HepG2 (cell line): ENCODE results near the gene UBXN6. TPM values are rescaled to one million over a fixed set of nuclear protein-coding genes. Genes with fewer than 3 reads are reported as not detected.

Source experiments
- BHLHE40 ChIP-seq: IDR thresholded peaks from 2 replicates; pipeline ENCODE4 v1.6.1; 2011; ENCODE audit warnings: low read length, improper control_type of control experiment
- IRF1 ChIP-seq: sonication (generic); formaldehyde crosslinking; IDR thresholded peaks from 2 replicates; pipeline ENCODE4 v1.4.0; 2020; ENCODE audit warnings: low read depth, mild to moderate bottlenecking, missing genetic modification reagents
- IRX3 ChIP-seq: sonication (generic); formaldehyde crosslinking; IDR thresholded peaks from 2 replicates; pipeline ENCODE4 v1.8.1; 2023; ENCODE audit warnings: mild to moderate bottlenecking, low read depth, missing genetic modification reagents, borderline replicate concordance
- KAT2B ChIP-seq: fragments of 150-350 bp; IDR thresholded peaks from 2 replicates; pipeline ENCODE4 v1.6.1; 2014; ENCODE audit warnings: low read depth, low read length, borderline replicate concordance
- KDM3A ChIP-seq: IDR thresholded peaks from 2 replicates; pipeline ENCODE4 v1.6.1; 2018; ENCODE audit warnings: low read depth, missing compliant biosample characterization
- KDM4B ChIP-seq: sonication (generic); formaldehyde crosslinking; IDR thresholded peaks from 2 replicates; pipeline ENCODE4 v1.4.0; 2020; ENCODE audit warnings: missing genetic modification reagents
- MAFG ChIP-seq: sonication (generic); formaldehyde crosslinking; IDR thresholded peaks from 2 replicates; pipeline ENCODE4 v1.5.1; 2020; ENCODE audit warnings: mild to moderate bottlenecking, missing genetic modification reagents
- MEIS1 ChIP-seq: sonication (generic); formaldehyde crosslinking; IDR thresholded peaks from 2 replicates; pipeline ENCODE4 v1.9.0; 2021; ENCODE audit warnings: mild to moderate bottlenecking, missing genetic modification reagents, moderate library complexity, borderline replicate concordance
- MXD3 ChIP-seq: IDR thresholded peaks from 2 replicates; pipeline ENCODE4 v1.6.1; 2016; ENCODE audit warnings: mild to moderate bottlenecking, missing biosample characterization, missing genetic modification reagents
- PPARG ChIP-seq: conservative IDR thresholded peaks from 2 replicates; pipeline ENCODE4 v1.6.1; 2016; ENCODE audit warnings: missing biosample characterization, missing genetic modification reagents
- RAD21 ChIP-seq: fragments of 450-650 bp; formaldehyde crosslinking; IDR thresholded peaks from 2 replicates; pipeline ENCODE4 v1.5.0; 2020; ENCODE audit warnings: mild to moderate bottlenecking
- RBAK ChIP-seq: sonication (generic); formaldehyde crosslinking; IDR thresholded peaks from 2 replicates; pipeline ENCODE4 v1.5.1; 2020; ENCODE audit warnings: mild to moderate bottlenecking, missing genetic modification reagents
- RBM39 ChIP-seq: fragments of 200-400 bp; formaldehyde crosslinking; IDR thresholded peaks from one replicate; pipeline ENCODE4 v1.6.1; 2018; ENCODE audit warnings: antibody characterized with exemption, mild to moderate bottlenecking, low read depth, low read length; ENCODE audit not compliant: poor library complexity, severe bottlenecking
- RXRA ChIP-seq: sonication (generic); formaldehyde crosslinking; IDR thresholded peaks from 2 replicates; pipeline ENCODE4 v1.5.1; 2020; ENCODE audit warnings: missing genetic modification reagents
- SKIL ChIP-seq: sonication (generic); formaldehyde crosslinking; IDR thresholded peaks from 2 replicates; pipeline ENCODE4 v1.8.0; 2022; ENCODE audit warnings: missing genetic modification reagents, mild to moderate bottlenecking, moderate library complexity, borderline replicate concordance
- TAF15 ChIP-seq: fragments of 200-400 bp; formaldehyde crosslinking; IDR thresholded peaks from one replicate; pipeline ENCODE4 v1.6.1; 2018; ENCODE audit warnings: mild to moderate bottlenecking, low read depth, low read length; ENCODE audit not compliant: poor library complexity, severe bottlenecking
- ZBTB46 ChIP-seq: sonication (generic); formaldehyde crosslinking; IDR thresholded peaks from 2 replicates; pipeline ENCODE4 v1.4.0; 2020; ENCODE audit warnings: mild to moderate bottlenecking, missing genetic modification reagents, borderline replicate concordance
- ZEB1 ChIP-seq: IDR thresholded peaks from 2 replicates; pipeline ENCODE4 v1.6.1; 2012; ENCODE audit warnings: mild to moderate bottlenecking, low read depth, inconsistent platforms; ENCODE audit not compliant: insufficient replicate concordance
- ZMYM3 ChIP-seq: sonication (generic); formaldehyde crosslinking; IDR thresholded peaks from 2 replicates; pipeline ENCODE4 v1.5.1; 2020; ENCODE audit warnings: mild to moderate bottlenecking, missing genetic modification reagents
- ZNF234 ChIP-seq: sonication (generic); formaldehyde crosslinking; conservative IDR thresholded peaks from 2 replicates; pipeline ENCODE4 v1.5.1; 2020; ENCODE audit warnings: mild to moderate bottlenecking, missing genetic modification reagents
- ZNF546 ChIP-seq: sonication (generic); formaldehyde crosslinking; conservative IDR thresholded peaks from 2 replicates; pipeline ENCODE4 v1.8.1; 2023; ENCODE audit warnings: mild to moderate bottlenecking, missing genetic modification reagents
- ZNF556 ChIP-seq: sonication (generic); formaldehyde crosslinking; IDR thresholded peaks from 2 replicates; pipeline ENCODE4 v1.4.0; 2020; ENCODE audit warnings: mild to moderate bottlenecking, missing genetic modification reagents, borderline replicate concordance
- ZNF615 ChIP-seq: sonication (generic); formaldehyde crosslinking; IDR thresholded peaks from 2 replicates; pipeline ENCODE4 v1.5.0; 2020; ENCODE audit warnings: mild to moderate bottlenecking, missing genetic modification reagents, borderline replicate concordance
- ZNF652 ChIP-seq: IDR thresholded peaks from 2 replicates; pipeline ENCODE4 v1.6.1; 2016; ENCODE audit warnings: low read depth, borderline replicate concordance
- ZNF713 ChIP-seq: sonication (generic); formaldehyde crosslinking; IDR thresholded peaks from 2 replicates; pipeline ENCODE4 v1.4.0; 2020; ENCODE audit warnings: mild to moderate bottlenecking, missing genetic modification reagents
- ZNF788 ChIP-seq: sonication (generic); formaldehyde crosslinking; IDR thresholded peaks from 2 replicates; pipeline ENCODE4 v1.5.0; 2020; ENCODE audit warnings: mild to moderate bottlenecking, missing genetic modification reagents, borderline replicate concordance
- polyA plus RNA-seq, 8 experiments: library from polyadenylated mRNA; depleted of rRNA in 3 of 8; stranded (reverse) in 7 of 8; unstranded in 1 of 8; fragments of >200 nt; fragmentation: Illumina TruSeq in 4 of 8; extraction: Trizol in 4 of 8; gene quantifications; 2 replicates each; pipeline versions ENCODE4 v1.2.1 to v1.2.3, GENCODE V29; 2011 to 2016; ENCODE audit warnings: low read depth in 4 of 8, missing spikeins in 1 of 8, mixed read lengths in 1 of 8; ENCODE audit not compliant: insufficient read depth in 1 of 8
- total RNA-seq, 5 experiments: library from RNA; depleted of rRNA; stranded (reverse); fragments of >200 nt; fragmentation: Illumina TruSeq; extraction: Trizol; gene quantifications; 2 replicates each; pipeline ENCODE4 v1.2.3, GENCODE V29; 2016; ENCODE audit warnings: low read depth in 1 of 5

Gene UBXN6
- total and polyA plus RNA-seq, 2 of the 13 experiments (the other 11 are each of a cell fraction or from before 2014, with no cell fraction given): 34.9 to 35.5 TPM

- TF ChIP-seq ZNF546 (CRISPR knock-in tag) (no peak), ZNF788 (CRISPR knock-in tag) (no peak; the same call in 1 of the 2 replicates), ZNF234 (no peak), RAD21 (peak; percentile 67), RBAK (CRISPR knock-in tag) (no peak), IRF1 (CRISPR knock-in tag) (no peak), MAFG (CRISPR knock-in tag) (no peak), ZEB1 (no peak), ZNF713 (CRISPR knock-in tag) (no peak), MEIS1 (peak; percentile 72), IRX3 (CRISPR knock-in tag) (no peak), TAF15 (no peak), RXRA (CRISPR knock-in tag) (peak; percentile 38; the same call in 1 of the 2 replicates), KDM3A (CRISPR knock-in tag) (no peak), RBM39 (no peak), ZNF556 (no peak; the same call in 1 of the 2 replicates), MXD3 (CRISPR knock-in tag) (no peak), SKIL (CRISPR knock-in tag) (no peak), BHLHE40 (peak; percentile 77), ZNF615 (no peak), KAT2B (no peak), ZNF652 (CRISPR knock-in tag) (no peak), KDM4B (CRISPR knock-in tag) (0 out of 2 replicates have a peak, but pooled peaks have one; percentile 20), PPARG (CRISPR knock-in tag) (no peak; the same call in 1 of the 2 replicates), ZBTB46 (CRISPR knock-in tag) (no peak), ZMYM3 (CRISPR knock-in tag) (no peak)
Measured at GRCh38 chr19:4402171-4403004, 55.2 kb downstream of the UBXN6 start, which contains the start of gene CHAF1A (continued).
